HG03139 (cell line): Measurements from ENCODE around the gene DNAH3.
"Not testable (repeated sequence)": the region's sequence is repeated elsewhere in the genome, so short reads cannot be mapped to it uniquely, and the experiment has no call there.

Source experiments
- ATAC-seq: cut with Tn5 transposase; IDR thresholded peaks from one replicate; pipeline ENCODE4 v1.9.1; 2021; ENCODE audit not compliant: unreplicated experiment

The DNAH3 gene

GRCh38 chr16:21150375-21151001 is at the start of gene DNAH3:
Gene DNAH3, minus strand, starts transcription at chr16:21150846. Its CDS starts 527 bp downstream, at chr16:21150319.
- ATAC-seq, result no peak

- no peak for ATAC-seq
Observed at GRCh38 chr16:21199607-21200218, 49.1 kb upstream of the DNAH3 start.

- no peak for ATAC-seq
Observed at GRCh38 chr16:21197621-21198020, 47.0 kb upstream of the DNAH3 start.

- no peak for ATAC-seq
Observed at GRCh38 chr16:21197112-21197511, 46.5 kb upstream of the DNAH3 start.

- not testable (repeated sequence) for ATAC-seq
Observed at GRCh38 chr16:21195330-21195729, 44.7 kb upstream of the DNAH3 start.

GRCh38 chr16:21194771-21195301 is 44.2 kb upstream of the DNAH3 start:
- ATAC-seq, result no peak

- no peak for ATAC-seq
Observed at GRCh38 chr16:21192991-21193390, 42.3 kb upstream of the DNAH3 start.

- no peak for ATAC-seq
Observed at GRCh38 chr16:21190599-21190998, 40.0 kb upstream of the DNAH3 start.

- ATAC-seq, result no peak
Observed at GRCh38 chr16:21190013-21190412, 39.4 kb upstream of the DNAH3 start.

GRCh38 chr16:21189311-21189710 is 38.7 kb upstream of the DNAH3 start:
- no peak for ATAC-seq

- no peak for ATAC-seq
Observed at GRCh38 chr16:21186326-21186691, 35.7 kb upstream of the DNAH3 start.

- no peak for ATAC-seq
Observed at GRCh38 chr16:21185659-21186325, 35.1 kb upstream of the DNAH3 start.

- ATAC-seq, result no peak
Observed at GRCh38 chr16:21184834-21185233, 34.2 kb upstream of the DNAH3 start.

GRCh38 chr16:21183995-21184394 is 33.3 kb upstream of the DNAH3 start:
- no peak for ATAC-seq

GRCh38 chr16:21179983-21180365 is 29.3 kb upstream of the DNAH3 start:
- ATAC-seq, result no peak

- ATAC-seq, result no peak
Observed at GRCh38 chr16:21179126-21179982, 28.7 kb upstream of the DNAH3 start.

GRCh38 chr16:21175397-21175796 is 24.8 kb upstream of the DNAH3 start:
- ATAC-seq, result no peak

GRCh38 chr16:21172650-21173049 is 22.0 kb upstream of the DNAH3 start:
- no peak for ATAC-seq

GRCh38 chr16:21170116-21170515 is 19.5 kb upstream of the DNAH3 start:
- not testable (repeated sequence) for ATAC-seq

- ATAC-seq, result no peak
Observed at GRCh38 chr16:21169249-21169981, 18.8 kb upstream of the DNAH3 start.
